Measurements from ENCODE around the gene UBAP2L. TPM values are rescaled to one million over a fixed set of nuclear protein-coding genes. Genes with fewer than 3 reads are reported as not detected.

The UBAP2L gene
- total RNA-seq, 3 donors from 2014 or later: 64.8 to 79.3 (median 70.1) TPM

- no peaks in the 10 kb centered on the region for H3K9me3 ChIP-seq
- TF ChIP-seq, protein P1, sequence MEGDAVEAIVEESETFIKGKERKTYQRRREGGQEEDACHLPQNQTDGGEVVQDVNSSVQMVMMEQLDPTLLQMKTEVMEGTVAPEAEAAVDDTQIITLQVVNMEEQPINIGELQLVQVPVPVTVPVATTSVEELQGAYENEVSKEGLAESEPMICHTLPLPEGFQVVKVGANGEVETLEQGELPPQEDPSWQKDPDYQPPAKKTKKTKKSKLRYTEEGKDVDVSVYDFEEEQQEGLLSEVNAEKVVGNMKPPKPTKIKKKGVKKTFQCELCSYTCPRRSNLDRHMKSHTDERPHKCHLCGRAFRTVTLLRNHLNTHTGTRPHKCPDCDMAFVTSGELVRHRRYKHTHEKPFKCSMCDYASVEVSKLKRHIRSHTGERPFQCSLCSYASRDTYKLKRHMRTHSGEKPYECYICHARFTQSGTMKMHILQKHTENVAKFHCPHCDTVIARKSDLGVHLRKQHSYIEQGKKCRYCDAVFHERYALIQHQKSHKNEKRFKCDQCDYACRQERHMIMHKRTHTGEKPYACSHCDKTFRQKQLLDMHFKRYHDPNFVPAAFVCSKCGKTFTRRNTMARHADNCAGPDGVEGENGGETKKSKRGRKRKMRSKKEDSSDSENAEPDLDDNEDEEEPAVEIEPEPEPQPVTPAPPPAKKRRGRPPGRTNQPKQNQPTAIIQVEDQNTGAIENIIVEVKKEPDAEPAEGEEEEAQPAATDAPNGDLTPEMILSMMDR (IDR thresholded peaks at IDR 0.05): no peak
- TF ChIP-seq POLR2AphosphoS5 (IDR thresholded peaks at IDR 0.05): peak in 1 of 3 donors; percentile 16
- H3K4me3 ChIP-seq: no peak overlapping the region
- no peaks in the 10 kb centered on the region for H3K36me3 ChIP-seq
- H3K27ac ChIP-seq: peak overlapping the region in 1 of 2 donors; percentile 52
- H3K27me3 ChIP-seq: no peaks in the 10 kb centered on the region
- no peaks in the 10 kb centered on the region for H3K4me1 ChIP-seq
- DNase-seq (ENCODE audit: low spot score in 2 of 2): peak in 1 of 2 donors; percentile 29
- intact Hi-C loops (cut with DNase I; ENCODE audit: low total_unique reads): no loop called here
Observed at GRCh38 chr1:154190550-154190949, 30.2 kb upstream of the UBAP2L start.

DNA sequence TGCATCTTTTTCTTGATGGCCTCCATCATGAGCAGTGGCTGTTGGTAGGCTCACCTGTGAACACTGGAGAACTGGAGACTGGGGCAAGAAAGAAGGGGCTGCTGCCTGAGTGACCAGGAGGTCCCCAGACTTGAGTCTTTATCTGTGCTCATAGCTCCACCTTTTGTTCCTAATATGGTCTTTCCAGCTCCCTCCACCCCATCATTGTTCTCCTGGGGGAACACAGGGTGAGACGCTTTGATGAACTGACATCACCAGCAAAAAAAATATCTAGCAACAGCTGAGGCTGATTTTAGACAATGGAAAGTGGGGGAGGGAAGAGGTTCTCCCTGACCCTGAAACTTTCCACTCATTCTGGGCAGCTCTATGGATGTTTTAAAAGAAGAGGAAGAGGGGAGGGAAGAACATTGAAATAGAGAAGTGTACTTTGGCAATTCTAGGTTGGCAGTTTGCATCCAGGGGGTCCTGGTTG lies 28.7 kb upstream of the UBAP2L start, which contains the start of gene TPM3:
Gene TPM3 (minus strand): TSS at position 111 of the 472 bp plus-strand sequence. CDS start 82 bp downstream, at position 29.
- TF ChIP-seq POLR2A (IDR thresholded peaks at IDR 0.05): no peak
- TF ChIP-seq, protein P1 (IDR thresholded peaks at IDR 0.05): no peak
- no peak for TF ChIP-seq POLR2AphosphoS5 (IDR thresholded peaks at IDR 0.05)
- Histone ChIP-seq H3K27ac (peak within 1 kb of the TSS; percentile 52 to 81), H3K27me3 (no peaks in the 10 kb centered on the region), H3K4me1 (no peaks in the 10 kb centered on the region), H3K4me3 (no peak within 1 kb of the TSS), H3K9me3 (no peaks in the 10 kb centered on the region), H3K36me3 (no peaks in the 10 kb centered on the region)
- intact Hi-C loops (cut with DNase I; ENCODE audit: low total_unique reads): no loop called here
- no peak for DNase-seq (ENCODE audit: low spot score in 2 of 2)

DNA sequence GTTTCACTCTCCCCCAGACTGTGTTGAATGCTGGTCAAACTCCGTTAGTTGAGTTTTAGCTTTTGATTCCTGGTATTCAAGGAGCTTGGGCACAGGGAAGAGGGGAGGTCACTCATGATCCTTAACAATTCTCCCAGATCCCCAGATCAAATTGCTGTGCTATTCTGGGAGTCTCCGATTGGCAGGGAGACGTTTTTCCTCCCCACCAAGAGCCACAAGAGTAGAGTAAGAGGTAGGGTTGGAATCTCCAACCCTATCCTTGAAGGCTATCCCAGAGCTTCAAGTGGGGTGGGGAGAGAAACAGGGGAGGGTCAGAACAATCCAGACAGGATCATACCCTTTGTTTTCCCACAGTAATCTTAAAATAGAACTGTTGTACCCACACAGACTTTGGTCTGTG lies 28.3 kb upstream of the UBAP2L start:
- H3K9me3 ChIP-seq: no peaks in the 10 kb centered on the region
- no peaks in the 10 kb centered on the region for H3K36me3 ChIP-seq
- intact Hi-C loops (cut with DNase I; ENCODE audit: low total_unique reads): no loop called here
- no peaks in the 10 kb centered on the region for H3K4me1 ChIP-seq
- no peaks in the 10 kb centered on the region for H3K27me3 ChIP-seq
- H3K4me3 ChIP-seq: no peak overlapping the region
- peak overlapping the region in 1 of 2 donors; percentile 50 for H3K27ac ChIP-seq
- TF ChIP-seq POLR2AphosphoS5 (IDR thresholded peaks at IDR 0.05) (no peak), POLR2A (IDR thresholded peaks at IDR 0.05) (no peak)
- TF ChIP-seq, protein P1 (IDR thresholded peaks at IDR 0.05): no peak
- DNase-seq (ENCODE audit: low spot score in 2 of 2): no peak

- peak overlapping the region; percentile 66 to 81 for H3K27ac ChIP-seq
- H3K36me3 ChIP-seq: no peaks in the 10 kb centered on the region
- no peaks in the 10 kb centered on the region for H3K9me3 ChIP-seq
- no peaks in the 10 kb centered on the region for H3K27me3 ChIP-seq
- intact Hi-C loops (cut with DNase I; ENCODE audit: low total_unique reads): no loop called here
- no peaks in the 10 kb centered on the region for H3K4me1 ChIP-seq
- peak; percentile 75 to 91 for DNase-seq (ENCODE audit: low spot score in 2 of 2)
- no peak overlapping the region for H3K4me3 ChIP-seq
- TF ChIP-seq POLR2A (IDR thresholded peaks at IDR 0.05) (no peak), POLR2AphosphoS5 (IDR thresholded peaks at IDR 0.05) (peak in 1 of 3 donors; percentile 30)
- TF ChIP-seq, protein P1 (IDR thresholded peaks at IDR 0.05): no peak
Observed at GRCh38 chr1:154193821-154194220, 26.9 kb upstream of the UBAP2L start.

DNA sequence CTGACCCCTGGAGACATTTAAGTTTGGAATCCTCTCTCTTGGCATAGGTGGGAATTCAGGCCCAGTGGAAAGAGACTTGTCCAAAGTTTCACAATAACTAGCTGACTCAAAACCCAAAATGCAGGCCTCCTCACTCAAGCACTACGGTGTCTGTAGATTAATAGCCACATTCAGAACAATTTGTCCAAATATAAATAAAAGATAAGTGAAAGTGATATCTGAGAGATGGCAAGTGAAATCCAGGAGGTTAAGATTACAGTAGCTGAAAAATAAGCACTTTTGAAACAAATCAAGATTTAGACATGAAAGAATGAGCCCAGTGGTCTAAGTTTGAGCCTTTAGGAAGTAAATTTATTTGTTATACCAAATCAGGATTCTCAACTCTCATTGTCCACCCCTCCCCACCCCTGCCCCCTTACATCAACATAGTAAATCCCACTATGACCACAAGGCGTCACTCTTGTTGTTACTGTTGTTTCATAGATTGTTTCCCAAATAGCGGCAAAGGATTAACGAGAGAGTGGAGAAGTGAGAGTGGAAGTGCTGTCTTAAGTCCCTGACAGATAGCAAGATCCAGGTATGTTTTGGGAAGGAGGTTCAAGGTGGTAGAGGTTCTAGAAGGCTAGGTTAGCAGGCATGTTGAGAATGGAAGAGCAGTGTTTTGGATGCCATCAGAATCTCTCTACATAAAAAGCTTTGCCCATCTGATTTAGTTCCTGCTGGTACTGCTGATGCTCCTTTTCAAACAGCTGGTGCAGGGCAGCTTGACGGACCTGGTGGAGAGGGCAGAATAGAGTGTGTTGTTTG lies 21.8 kb upstream of the UBAP2L start:
- no peak for DNase-seq (ENCODE audit: low spot score in 2 of 2)
- no peak for TF ChIP-seq POLR2A (IDR thresholded peaks at IDR 0.05)
- TF ChIP-seq, protein P1 (IDR thresholded peaks at IDR 0.05): peak; percentile 19 to 34 (median 28)
- H3K9me3 ChIP-seq: no peaks in the 10 kb centered on the region
- no peaks in the 10 kb centered on the region for H3K27me3 ChIP-seq
- H3K27ac ChIP-seq: peak overlapping the region in 1 of 2 donors; percentile 38
- intact Hi-C loops (cut with DNase I; ENCODE audit: low total_unique reads): no loop called here
- H3K4me3 ChIP-seq: peak overlapping the region in 1 of 3 donors; percentile 45
- no peaks in the 10 kb centered on the region for H3K4me1 ChIP-seq
- H3K36me3 ChIP-seq: no peaks in the 10 kb centered on the region

All from breast epithelium (tissue), 4 donors.